ENCODE results near the gene GPR25.
A peak's percentile ranks its signal among the peaks of the same experiment; 100 is the strongest.

The GPR25 gene

DNA sequence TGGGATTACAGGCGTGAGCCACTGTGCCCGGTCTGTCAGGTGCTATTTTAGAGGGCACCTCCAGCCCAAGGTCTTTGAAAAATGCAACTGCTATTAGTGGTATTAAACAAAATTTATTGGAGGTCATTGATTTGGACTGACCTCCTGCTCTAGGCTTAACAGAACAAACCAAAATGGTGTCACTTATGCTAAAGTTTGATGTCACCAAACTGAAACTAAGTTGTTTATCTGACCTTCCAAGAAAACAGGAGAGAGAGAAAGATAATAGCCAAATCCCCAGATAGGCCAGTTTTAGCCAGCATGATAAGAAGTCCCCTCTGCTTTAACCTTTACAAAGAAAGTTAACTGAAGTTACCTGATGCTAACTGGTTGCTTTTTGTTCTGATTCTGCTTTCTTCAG is 13.8 kb downstream of the GPR25 start:
- TF ChIP-seq, protein P1, sequence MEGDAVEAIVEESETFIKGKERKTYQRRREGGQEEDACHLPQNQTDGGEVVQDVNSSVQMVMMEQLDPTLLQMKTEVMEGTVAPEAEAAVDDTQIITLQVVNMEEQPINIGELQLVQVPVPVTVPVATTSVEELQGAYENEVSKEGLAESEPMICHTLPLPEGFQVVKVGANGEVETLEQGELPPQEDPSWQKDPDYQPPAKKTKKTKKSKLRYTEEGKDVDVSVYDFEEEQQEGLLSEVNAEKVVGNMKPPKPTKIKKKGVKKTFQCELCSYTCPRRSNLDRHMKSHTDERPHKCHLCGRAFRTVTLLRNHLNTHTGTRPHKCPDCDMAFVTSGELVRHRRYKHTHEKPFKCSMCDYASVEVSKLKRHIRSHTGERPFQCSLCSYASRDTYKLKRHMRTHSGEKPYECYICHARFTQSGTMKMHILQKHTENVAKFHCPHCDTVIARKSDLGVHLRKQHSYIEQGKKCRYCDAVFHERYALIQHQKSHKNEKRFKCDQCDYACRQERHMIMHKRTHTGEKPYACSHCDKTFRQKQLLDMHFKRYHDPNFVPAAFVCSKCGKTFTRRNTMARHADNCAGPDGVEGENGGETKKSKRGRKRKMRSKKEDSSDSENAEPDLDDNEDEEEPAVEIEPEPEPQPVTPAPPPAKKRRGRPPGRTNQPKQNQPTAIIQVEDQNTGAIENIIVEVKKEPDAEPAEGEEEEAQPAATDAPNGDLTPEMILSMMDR (IDR thresholded peaks at IDR 0.05) = no peak

DNA sequence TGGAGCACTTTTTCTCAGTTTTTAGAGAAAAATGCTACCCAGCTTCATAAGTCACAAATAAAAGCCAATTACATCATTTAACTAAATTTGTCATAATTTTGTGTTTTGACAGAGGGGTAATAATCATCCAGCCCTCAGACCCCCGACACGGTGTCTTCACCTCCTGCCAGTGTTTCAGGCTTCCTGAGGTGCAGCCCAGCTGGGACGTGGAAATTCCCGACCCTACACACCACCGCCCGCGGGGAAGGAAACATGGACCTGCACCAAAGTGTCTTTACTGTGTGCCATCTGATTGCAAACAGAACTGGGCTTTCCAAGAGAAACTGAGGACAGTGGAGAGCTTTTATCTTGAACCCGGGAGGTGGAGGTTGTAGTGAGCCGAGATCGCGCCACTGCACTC is 14.3 kb downstream of the GPR25 start:
- TF ChIP-seq, protein P1 (IDR thresholded peaks at IDR 0.05) = no peak

DNA sequence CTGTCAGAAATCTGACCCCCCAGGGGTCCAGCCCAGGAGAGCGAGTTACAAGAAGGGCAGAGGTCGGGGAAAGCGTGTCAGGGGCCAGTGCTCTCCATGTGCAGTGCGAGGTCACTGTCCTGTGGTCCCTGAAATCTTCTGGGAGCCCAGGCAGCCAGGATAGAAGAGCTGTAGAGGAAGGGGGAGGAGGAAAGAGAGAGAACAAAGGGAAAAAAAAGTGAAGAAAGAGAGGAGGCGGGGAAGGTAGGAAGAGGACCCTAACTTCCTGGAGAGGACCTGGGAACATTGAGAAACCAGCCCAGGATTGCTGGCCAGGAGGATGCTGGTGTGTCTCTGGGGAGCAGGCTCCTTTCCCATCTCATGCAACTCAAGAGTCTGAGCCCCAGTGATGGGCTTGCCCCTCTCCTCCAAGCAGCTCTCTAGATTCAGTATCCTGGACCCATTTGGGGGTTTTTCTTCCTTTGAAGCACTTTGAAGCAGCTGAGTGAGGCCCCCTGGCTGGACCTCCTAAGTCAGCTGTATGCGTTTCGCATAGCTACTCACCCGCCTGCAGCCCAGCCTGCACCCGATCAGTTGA is 15.1 kb downstream of the GPR25 start:
- TF ChIP-seq, protein P1 (IDR thresholded peaks at IDR 0.05) = no peak

DNA sequence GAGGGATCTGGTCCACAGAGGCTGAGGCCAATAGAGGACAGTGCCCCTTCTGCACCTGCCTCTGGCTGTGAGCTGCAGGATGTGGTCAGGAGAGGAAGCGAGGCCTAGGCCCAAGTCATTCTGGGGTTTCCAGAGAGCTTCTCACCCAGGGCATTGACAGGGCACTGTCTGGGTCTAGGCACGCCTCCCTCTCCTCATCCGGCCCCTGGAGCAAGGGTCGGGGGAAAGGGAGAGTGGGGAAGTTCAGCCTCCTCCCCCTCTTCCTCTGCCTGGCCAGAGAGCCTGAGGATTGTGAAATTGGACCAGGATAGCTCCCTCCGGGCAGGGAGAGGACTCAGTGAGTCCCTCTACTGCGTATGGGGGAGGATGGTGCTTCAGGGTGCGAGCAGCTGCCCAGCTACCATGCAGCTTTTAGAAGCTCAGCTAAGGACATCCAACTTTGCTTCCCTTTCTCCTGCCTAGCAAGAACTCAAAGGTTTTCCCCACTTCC is 15.6 kb downstream of the GPR25 start:
- TF ChIP-seq, protein P1 (IDR thresholded peaks at IDR 0.05) = no peak

DNA sequence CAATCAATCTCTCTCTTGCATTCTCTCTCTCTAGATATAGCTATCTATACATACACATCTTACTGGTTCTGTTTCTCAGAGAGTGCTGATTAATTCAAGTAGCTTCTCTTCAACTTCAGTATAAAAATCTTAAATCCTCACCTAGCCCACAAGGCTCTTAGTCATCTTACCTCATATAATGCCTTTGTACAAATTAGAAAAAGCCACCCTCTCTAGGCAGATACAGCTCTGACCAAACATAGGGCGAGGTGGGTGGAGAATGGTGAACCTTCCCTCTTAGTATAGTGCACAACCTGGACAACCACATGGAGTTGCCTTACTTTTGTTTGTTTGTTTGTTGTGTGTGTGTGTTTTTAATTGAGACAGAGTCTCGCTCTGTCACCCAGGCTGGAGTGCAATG is 16.8 kb downstream of the GPR25 start:
- TF ChIP-seq, protein P1 (IDR thresholded peaks at IDR 0.05) = no peak

DNA sequence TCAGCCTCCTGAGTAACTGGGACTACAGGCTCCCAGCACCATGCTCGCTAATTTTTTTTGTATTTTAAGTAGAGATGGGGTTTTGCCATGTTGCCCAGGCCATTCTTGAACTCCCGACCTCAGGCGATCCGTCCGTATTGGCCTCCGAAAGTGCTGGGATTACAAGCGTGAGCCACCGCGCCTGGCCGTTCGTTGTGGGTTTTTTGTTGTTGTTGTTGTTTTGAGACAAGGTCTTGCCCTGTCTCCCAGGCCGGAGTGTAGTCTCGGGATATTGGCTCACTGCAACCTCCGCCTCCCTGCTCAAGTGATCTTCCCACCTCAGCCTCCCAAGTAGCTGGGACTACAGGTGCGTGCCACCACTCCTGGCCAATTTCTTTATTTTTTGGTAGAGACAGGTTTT is 17.2 kb downstream of the GPR25 start:
- TF ChIP-seq, protein P1 (IDR thresholded peaks at IDR 0.05) = no peak

DNA sequence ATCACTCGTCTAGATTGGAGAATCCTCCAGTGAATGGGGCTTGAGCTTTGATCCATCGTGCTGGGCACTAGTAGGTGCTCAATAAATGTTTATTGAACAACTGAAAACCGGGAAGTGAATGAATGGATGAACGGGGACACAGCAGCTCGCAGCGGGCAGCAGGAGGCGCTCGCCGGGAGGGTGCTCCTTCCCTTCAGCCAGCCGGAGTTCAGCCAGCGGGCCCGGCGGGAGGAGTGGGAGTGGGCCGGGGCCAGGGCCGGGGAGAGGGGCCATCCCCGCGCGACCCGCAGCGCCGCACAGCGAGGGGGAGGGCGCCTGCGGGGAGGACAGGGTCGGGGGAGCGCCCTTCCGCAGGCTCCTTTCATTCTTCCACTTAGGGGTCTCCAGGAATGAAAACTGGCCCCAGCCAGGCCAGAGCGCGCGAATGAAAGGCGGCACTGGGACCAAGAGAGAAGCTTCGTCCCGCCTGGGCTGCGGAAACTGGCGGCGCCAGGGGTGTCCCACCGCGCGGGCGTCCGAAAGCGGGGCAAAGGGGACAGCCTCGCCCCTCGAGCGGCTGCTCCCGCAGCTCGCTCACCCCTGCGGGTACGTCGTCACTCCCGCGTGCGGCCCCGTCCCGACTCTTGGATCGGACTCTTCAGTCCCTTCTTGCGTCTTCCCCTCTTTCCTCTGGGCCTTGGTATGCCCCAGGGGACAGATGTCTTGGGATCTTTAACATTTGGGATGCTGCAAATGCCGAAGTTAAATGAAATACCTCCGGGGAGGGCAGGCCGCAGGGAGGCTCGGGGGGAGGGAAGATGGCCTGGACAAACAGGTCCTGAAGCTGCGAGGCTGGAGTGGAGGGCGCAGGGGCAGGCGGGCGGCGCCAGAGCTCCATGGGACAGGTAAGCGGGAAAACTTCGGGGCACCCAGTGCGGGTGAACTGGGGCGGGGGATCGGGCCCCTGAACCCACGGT is 18.3 kb downstream of the GPR25 start:
- TF ChIP-seq, protein P1 (IDR thresholded peaks at IDR 0.05) = peak; percentile 30; the same call in 1 of the 2 replicates
